Measurements from ENCODE around the gene GABARAPL2.
"Not testable (repeated sequence)": the region's sequence is repeated elsewhere in the genome, so short reads cannot be mapped to it uniquely, and the experiment has no call there.

GABARAPL2 gene, protein sequence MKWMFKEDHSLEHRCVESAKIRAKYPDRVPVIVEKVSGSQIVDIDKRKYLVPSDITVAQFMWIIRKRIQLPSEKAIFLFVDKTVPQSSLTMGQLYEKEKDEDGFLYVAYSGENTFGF

GRCh38 chr16:75566040-75566757, at the start of gene GABARAPL2:
Gene GABARAPL2, plus strand, starts transcription at chr16:75566379. Its CDS starts 108 bp downstream, at chr16:75566487.
- DNase-seq = peak; percentile 96

DNA sequence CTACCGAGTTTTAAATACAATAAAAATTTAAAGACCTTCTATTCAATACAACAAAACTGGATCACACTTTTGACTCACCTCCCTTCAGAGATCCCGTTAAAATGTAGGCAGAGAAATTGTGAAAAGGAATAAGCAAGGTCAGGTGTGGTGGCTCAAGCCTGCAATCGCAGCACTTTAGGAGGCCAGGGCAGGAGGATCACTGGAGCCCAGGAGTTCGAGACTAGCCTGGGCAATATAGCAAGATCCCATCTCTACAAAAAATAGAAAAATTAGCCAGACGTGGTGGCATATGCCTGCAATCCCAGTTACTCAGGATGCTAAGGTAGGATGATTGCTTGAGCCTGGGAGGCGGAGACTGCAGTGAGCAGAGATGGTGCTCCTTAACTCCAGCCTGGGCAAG, 47.0 kb upstream of the GABARAPL2 start:
- DNase-seq = no peak

- no peak for DNase-seq
Observed at GRCh38 chr16:75526032-75526790, 40.0 kb upstream of the GABARAPL2 start.

DNA sequence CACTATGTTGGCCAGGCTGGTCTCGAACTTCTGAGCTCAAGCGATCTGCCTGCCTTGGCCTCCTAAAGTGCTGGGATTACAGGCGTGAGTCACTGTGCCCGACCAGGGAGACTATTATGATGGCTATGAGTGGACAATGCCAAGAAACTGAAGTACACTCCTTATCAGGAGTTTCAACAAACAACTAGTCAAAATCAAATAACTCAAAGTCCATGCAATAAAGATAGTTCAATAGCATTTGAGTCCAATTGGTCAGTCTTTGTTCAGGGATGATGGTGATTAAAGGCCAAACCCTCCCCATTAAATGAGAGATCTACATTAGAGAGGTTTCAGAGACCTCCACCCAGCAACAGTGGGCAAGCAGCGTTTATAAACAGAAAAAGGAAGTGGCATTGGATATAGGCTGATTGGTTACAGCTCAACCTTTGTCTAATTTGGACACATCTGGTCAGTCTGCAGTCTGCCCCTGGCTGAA, 38.3 kb upstream of the GABARAPL2 start:
- no peak for DNase-seq

GRCh38 chr16:75529056-75529905, 36.9 kb upstream of the GABARAPL2 start:
- no peak for DNase-seq

- DNase-seq = no peak
Observed at GRCh38 chr16:75529959-75530358, 36.2 kb upstream of the GABARAPL2 start.

- DNase-seq = no peak
Observed at GRCh38 chr16:75532142-75532765, 33.9 kb upstream of the GABARAPL2 start.

- no peak for DNase-seq
Observed at GRCh38 chr16:75532791-75533190, 33.4 kb upstream of the GABARAPL2 start.

DNA sequence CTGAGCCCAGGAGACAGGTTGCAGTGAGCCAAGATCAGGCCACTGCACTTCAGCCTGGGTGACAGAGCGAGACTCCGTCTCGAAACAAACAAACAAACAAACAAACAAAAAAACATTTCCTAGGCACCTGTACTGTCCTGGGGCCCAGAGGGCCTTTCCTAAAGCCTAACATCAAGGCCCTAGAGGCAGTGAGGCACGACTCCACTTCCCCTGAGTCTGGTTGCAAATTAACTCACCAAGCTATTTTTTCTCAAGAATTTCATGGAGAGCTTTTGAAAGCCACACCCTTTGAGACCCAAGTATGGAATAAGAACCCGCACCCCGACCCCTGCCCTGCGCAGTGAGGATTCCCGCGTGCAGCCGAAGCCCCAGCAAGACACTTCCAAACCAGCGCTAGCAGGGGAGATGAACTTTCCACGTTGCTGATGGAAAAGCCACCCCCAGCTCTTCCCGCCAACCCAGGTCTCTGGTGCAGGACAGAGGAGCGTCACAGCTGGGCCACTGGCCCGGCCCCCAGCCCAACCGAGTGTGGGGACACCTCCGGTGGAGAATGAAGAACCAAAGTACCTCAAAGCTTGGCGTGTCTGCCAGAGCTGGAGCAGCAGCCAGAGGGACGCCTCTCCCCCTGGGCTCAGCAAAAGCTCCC, 31.5 kb upstream of the GABARAPL2 start:
- no peak for DNase-seq

DNA sequence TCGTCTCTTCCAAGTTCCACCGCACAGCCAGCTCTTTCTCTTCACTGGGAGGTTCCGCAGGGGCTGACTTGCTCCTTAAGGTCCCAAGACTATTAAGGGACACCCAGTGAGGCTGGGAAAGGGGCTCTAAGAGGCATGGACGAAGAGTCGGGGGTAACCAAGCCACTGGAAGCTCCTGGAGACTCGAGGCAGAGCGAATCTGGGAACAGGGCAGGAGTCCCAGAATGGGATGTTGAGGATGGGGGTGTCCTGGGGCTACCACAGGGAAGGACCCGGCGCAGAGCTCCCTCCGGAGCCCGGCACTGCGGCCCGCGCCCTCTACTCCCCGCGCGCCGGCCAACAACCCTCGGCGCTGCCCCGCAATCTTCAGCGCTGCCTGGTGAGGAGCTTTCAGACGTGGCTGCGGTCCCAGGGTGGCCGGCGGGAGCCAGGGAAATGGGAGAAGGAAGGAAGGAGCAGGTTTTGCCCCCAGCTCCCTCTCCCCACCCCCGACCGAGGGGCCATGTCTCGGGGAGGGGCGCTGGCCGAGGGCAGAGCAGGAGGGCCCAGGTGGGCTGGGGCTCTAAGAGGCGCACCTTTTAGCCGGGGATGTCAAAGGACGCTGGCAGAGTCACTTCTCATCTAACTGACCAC, 30.9 kb upstream of the GABARAPL2 start:
- DNase-seq = no peak

DNA sequence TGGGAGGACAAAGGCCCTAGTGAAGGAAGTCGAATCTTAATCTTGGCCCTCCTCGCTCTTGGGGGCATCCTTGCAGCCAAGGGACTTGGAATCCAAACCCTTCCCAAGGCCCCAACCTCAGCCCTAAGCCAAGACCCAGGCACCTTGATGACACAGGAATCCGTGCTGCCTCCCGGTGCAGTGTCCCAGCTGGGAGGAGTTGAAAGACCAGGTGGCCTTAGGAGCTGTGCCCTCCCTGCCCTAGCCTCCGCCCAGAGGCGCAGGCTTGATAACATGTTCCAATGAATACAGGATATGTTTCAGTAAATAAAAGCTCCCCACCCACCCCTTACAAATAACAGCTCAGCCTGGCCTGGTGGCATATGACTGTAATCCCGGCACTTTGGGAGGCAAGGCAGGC, 30.3 kb upstream of the GABARAPL2 start, which contains the start of gene CHST5:
Gene CHST5 (minus strand): TSS at position 208 of the 400 bp plus-strand sequence. CDS start 5,724 bp downstream, outside the sequence.
- DNase-seq = no peak

DNA sequence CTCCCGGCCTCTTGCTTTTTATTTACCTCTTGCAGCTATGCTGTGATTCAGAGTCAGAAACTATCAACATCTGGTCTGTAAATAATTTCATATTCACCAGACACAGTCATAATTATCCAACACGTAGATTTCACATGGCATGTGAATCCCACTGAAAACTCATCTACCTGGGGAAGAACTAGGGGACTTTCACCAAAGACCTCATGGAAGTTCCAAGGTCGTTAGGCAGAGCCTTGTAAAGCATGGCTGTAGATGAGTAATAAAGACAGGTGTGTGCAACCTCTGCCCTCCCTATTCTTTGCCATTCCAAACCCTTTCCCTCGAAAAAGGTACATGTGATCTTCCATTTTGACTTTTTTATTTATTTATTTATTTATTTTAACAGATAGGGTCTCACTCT, 28.4 kb upstream of the GABARAPL2 start:
- DNase-seq = no peak

DNA sequence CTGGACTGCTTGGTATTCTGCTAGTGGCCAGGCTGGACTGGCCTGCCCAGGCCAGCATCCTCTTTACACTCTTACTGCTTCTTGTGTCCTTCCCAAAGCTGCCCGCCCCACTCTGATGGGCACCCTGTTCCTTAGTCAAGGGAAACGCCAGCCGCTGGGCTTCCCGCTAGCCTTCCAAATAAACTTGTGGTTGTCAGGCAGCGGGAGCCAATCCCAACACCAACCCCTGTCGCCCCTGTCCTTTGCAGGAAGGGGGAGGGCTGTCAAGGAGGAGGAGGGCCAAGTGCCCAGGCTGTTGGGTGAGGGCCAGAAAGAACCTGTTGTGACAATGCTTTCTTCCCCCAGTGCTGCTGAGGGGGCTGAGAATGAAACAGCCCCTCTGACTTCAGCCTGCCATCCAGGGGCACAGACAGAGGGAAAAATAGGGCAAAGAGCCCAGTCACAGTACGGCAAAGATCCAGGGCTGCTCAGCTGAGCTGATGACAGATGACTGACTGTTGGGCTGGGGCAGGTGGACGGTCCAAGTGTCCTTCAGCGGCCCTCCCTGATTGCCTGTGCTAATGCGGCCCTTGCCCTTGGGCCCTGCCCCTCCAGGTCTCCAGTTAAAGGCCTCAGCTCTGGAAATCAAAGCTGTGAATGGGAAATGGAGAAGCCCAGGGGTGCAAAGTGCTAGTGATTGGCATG, 27.2 kb upstream of the GABARAPL2 start:
- DNase-seq = not testable (repeated sequence)

DNA sequence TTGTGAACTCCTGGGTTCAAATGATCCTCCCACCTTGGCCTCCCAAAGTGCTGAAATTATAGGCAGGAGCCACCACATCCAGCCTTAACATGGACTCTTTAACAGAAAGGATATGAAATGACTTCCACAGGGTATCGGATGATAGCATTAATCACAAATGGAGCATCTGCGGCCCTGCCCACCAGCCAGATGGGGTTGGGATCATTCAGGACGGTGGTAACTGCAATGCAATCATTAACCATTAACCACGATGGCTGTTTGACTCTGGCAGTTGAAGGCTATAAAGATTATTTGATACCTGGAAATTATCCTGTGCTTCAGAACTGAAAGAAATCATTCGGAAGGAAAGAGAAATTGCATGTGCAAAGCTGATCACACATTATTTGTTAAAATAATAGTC, 24.9 kb upstream of the GABARAPL2 start:
- no peak for DNase-seq

- not testable (repeated sequence) for DNase-seq
Observed at GRCh38 chr16:75542462-75542861, 23.7 kb upstream of the GABARAPL2 start.

DNA sequence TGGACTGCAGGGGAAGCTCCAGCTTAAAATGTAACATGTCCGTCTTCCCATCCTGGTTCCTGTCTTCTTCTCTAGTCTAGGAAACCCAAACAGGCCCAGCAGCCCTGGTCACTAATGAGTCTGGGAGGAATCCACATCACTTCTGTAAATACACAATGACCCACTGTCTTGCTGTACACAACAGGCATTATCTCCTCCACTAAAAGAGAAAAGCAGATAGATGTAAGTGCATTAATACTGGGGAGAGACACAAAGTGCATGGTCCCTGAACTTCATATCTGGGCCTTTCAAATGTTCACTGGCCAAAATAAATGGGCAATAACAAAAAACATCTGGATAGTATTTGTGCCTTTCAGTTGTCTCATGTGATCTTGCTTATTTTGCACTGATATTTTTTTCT, 20.3 kb upstream of the GABARAPL2 start:
- DNase-seq = not testable (repeated sequence)

- no peak for DNase-seq
Observed at GRCh38 chr16:75546293-75546692, 19.9 kb upstream of the GABARAPL2 start.

DNA sequence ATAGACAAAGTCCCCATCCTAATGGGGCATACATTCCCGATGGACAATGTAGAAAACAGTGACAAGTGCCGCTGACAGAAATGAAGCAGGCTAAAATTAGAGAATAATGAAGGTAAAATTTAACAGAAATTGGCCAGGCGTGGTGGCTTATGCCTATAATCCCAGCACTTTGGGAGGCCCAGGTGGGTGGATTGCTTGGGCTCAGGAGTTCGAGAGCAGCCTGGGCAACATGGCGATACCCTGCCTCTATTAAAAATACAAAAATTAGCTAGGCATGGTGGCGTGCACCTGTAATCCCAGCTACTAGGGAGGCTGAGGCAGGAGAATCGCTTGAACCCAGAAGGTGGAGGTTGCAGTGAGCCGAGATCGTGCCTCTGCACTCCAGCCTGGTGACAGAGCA, 17.7 kb upstream of the GABARAPL2 start:
- not testable (repeated sequence) for DNase-seq

DNA sequence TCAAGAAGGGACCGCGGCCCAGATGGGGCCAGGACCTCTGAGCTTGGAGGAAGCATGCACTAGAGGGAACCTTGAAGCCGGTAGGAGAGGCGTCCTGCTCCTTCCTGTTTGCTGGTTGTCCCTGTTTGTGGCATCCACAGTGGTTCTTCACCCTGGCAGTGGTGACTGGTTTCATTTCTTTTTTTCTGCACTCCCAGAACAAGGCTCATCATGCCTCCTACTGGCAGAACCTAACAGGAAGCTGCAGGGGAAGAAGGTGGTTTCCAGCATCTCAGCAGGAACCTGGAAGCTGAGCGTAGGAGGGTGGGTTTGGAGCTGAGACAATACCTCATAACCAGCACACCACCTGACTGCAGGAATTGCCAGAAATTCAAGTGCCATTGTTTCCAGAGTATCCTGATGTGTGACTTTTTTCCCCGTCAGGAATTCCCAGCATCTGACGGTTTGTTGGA, 15.9 kb upstream of the GABARAPL2 start:
- DNase-seq = peak; percentile 64

- no peak for DNase-seq
Observed at GRCh38 chr16:75552951-75553350, 13.2 kb upstream of the GABARAPL2 start.

Measured in hematopoietic multipotent progenitor cell treated with erythropoietin and hydrocortisone succinate and interleukin-3 and kit ligand, for 6 days (in vitro differentiated cells).